OCI-LY1 (cell line): ENCODE data around the gene OR51E2.

Experiments
- CTCF ChIP-seq: fragments of 200-600 bp; sonication (generic), shearing (Covaris generic); IDR thresholded peaks from 2 replicates; pipeline ENCODE4 v1.5.1; 2017; ENCODE audit warnings: mild to moderate bottlenecking, antibody characterized with exemption, low read length, moderate library complexity, mixed read lengths
- EZH2 ChIP-seq: fragments of 200-600 bp; sonication (generic), shearing (Covaris generic); IDR thresholded peaks from 2 replicates; pipeline ENCODE4 v1.8.0; 2017; ENCODE audit warnings: borderline replicate concordance, mixed run types, mild to moderate bottlenecking, antibody characterized with exemption, low read length, moderate library complexity, mixed read lengths

DNA sequence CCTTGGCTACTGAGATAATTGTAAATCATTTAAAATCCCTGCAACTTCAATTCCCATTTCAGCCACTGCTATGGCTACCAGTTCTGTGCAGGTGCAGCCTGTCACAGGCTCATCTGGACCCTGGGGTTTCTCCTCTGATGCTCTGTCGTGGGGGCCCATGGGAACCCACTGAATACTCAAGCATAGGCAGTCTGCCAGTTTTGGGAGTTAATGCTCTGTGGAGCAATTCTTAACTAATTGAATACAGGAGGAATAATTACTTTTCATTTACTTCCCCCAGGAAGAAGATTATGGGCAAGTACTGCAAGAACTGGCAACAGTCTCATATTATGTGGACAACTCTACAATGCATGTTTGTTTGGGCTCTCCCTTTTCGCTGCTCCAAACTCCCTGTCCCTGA is 25.9 kb downstream of the OR51E2 start:
- no peak for TF ChIP-seq CTCF
- TF ChIP-seq EZH2 = no peak
